Fibroblast of lung (primary cell): ENCODE results near the gene WASHC3.

ENCODE experiments used
- EZH2 ChIP-seq: IDR thresholded peaks from 2 replicates; pipeline ENCODE4 v1.5.1; 2012; ENCODE audit warnings: low read length, control low read depth, mild to moderate bottlenecking; ENCODE audit errors: missing control alignments
- TF ChIP-seq, protein P1 (sequence below), 2 donors: IDR thresholded peaks in 1 of 2; conservative IDR thresholded peaks in 1 of 2; 1 replicate in 1 of 2; 2 replicates in 1 of 2; pipeline ENCODE4 v1.5.1; 2011 to 2012; ENCODE audit warnings: low read length in 2 of 2, control low read depth in 1 of 2, inconsistent platforms in 1 of 2, low read depth in 1 of 2, mild to moderate bottlenecking in 1 of 2

DNA sequence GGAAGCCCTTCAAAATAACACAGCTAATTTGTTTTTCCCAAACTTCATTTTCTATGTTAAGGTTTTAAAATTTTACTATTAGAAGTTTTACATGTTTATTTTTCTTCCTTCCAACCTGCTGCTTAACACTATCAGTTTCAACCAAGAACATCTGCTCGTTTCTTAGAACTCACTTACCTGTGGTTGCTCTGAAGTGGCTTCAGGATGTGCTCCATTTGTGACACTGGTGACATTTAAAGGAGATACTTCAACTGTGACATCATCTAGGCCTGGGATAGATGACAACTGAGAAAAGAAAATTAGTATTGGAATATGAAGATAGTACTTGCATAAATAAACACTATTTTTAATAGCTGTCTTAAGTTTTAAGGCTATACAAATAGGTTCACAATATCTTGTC, 17.9 kb downstream of the WASHC3 start:
- TF ChIP-seq, protein P1, sequence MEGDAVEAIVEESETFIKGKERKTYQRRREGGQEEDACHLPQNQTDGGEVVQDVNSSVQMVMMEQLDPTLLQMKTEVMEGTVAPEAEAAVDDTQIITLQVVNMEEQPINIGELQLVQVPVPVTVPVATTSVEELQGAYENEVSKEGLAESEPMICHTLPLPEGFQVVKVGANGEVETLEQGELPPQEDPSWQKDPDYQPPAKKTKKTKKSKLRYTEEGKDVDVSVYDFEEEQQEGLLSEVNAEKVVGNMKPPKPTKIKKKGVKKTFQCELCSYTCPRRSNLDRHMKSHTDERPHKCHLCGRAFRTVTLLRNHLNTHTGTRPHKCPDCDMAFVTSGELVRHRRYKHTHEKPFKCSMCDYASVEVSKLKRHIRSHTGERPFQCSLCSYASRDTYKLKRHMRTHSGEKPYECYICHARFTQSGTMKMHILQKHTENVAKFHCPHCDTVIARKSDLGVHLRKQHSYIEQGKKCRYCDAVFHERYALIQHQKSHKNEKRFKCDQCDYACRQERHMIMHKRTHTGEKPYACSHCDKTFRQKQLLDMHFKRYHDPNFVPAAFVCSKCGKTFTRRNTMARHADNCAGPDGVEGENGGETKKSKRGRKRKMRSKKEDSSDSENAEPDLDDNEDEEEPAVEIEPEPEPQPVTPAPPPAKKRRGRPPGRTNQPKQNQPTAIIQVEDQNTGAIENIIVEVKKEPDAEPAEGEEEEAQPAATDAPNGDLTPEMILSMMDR (conservative IDR thresholded peaks at IDR 0.05 in 1 of 2, IDR thresholded peaks at IDR 0.05 in 1 of 2; ENCODE audit: low read depth in 1 of 2, low read length in 2 of 2), result no peak
- no peak for TF ChIP-seq EZH2
